ENCODE measurements around the gene FAR2. TPM values are rescaled to one million over a fixed set of nuclear protein-coding genes. Genes with fewer than 3 reads are reported as not detected.

Gene FAR2
- total and polyA plus RNA-seq, 4 donors, result 7.1 to 14.4 (median 11.2) TPM

GRCh38 chr12:29229937-29230336, 80.9 kb downstream of the FAR2 start:
- 84 to 86% methylated on average over 3 of the region's 3 CpGs for WGBS, 2 donors
- ATAC-seq (ENCODE audit: insufficient read depth, low FRiP score) (no peak), DNase-seq (no peak)
- Histone ChIP-seq H3K4me1 (ENCODE audit: control insufficient read depth in 5 of 5, insufficient read depth in 5 of 5, low read length in 5 of 5) (peaks cover 0 to 2% (median 0%) of the 10 kb centered on the region in 5 donors), H3K9me3 (ENCODE audit: control insufficient read depth in 4 of 4, insufficient read depth in 3 of 4, low read length in 3 of 4) (no peaks in the 10 kb centered on the region), H3K27ac (ENCODE audit: low read depth in 1 of 2, low read length in 1 of 2) (no peak overlapping the region), H3K4me3 (no peak overlapping the region), H3K27me3 (ENCODE audit: control insufficient read depth in 3 of 3, insufficient read depth in 3 of 3, low read length in 2 of 3) (no peaks in the 10 kb centered on the region), H3K36me3 (ENCODE audit: control insufficient read depth in 4 of 4, insufficient read depth in 4 of 4, low read length in 4 of 4) (peaks cover 0 to 2% (median 0%) of the 10 kb centered on the region in 4 donors), H3K9ac (ENCODE audit: insufficient read depth in 1 of 2, low read length in 2 of 2) (no peak overlapping the region)
- TF ChIP-seq CTCF (IDR thresholded peaks at IDR 0.05; ENCODE audit: control extremely low read depth, extremely low read depth), result no peak

DNA sequence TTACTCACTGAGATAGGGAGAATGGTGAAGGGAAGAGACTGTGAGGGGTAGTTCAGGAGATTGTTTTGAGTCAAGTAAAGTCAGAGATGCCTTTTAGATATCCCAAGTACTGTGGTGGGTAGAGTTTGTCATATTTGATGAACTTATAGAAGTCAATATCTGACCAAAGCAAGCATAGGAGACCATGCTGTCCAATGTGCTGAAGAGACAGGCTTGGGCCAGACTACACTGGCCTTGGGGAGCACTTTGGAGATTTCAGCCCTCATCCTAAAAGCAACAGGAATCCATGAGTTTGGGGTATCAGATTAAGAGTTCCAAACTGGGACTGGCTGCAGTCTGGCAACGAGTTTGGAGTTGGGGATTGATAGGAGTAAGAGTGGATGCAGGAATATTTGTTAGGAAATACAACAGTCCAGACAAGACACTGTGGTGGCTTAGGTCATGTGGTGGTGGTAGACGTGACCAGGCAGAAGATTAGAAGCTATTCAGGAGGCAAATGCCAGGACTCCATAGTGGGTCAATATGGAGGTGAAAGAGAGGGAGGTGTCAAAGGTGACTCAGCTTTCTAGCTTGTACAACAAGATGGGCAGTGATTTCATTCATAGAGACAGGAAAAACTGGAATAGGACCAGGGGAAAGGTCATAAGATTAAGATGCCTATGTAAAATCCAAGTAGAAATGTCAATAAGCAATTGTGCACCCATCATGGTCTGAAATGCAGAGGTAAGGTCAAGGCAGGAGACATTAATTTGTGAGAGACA, 81.9 kb downstream of the FAR2 start:
- DNase-seq (no peak), ATAC-seq (ENCODE audit: insufficient read depth, low FRiP score) (no peak)
- no peak overlapping the region for H3K9ac ChIP-seq (ENCODE audit: insufficient read depth in 1 of 2, low read length in 2 of 2)
- no peak overlapping the region for H3K4me3 ChIP-seq
- H3K4me1 ChIP-seq (ENCODE audit: control insufficient read depth in 5 of 5, insufficient read depth in 5 of 5, low read length in 5 of 5), result peaks cover 0 to 2% (median 0%) of the 10 kb centered on the region in 5 donors
- H3K27ac ChIP-seq (ENCODE audit: low read depth in 1 of 2, low read length in 1 of 2), result no peak overlapping the region
- WGBS, 2 donors, result 88 to 96% methylated on average over 2 of the region's 2 CpGs
- no peaks in the 10 kb centered on the region for H3K27me3 ChIP-seq (ENCODE audit: control insufficient read depth in 3 of 3, insufficient read depth in 3 of 3, low read length in 2 of 3)
- peaks cover 0 to 2% (median 0%) of the 10 kb centered on the region in 4 donors for H3K36me3 ChIP-seq (ENCODE audit: control insufficient read depth in 4 of 4, insufficient read depth in 4 of 4, low read length in 4 of 4)
- no peak for TF ChIP-seq CTCF (IDR thresholded peaks at IDR 0.05; ENCODE audit: control extremely low read depth, extremely low read depth)
- H3K9me3 ChIP-seq (ENCODE audit: control insufficient read depth in 4 of 4, insufficient read depth in 3 of 4, low read length in 3 of 4), result no peaks in the 10 kb centered on the region

- Histone ChIP-seq H3K27ac (ENCODE audit: low read depth in 1 of 2, low read length in 1 of 2) (no peak overlapping the region), H3K9ac (ENCODE audit: insufficient read depth in 1 of 2, low read length in 2 of 2) (no peak overlapping the region), H3K4me3 (no peak overlapping the region), H3K36me3 (ENCODE audit: control insufficient read depth in 4 of 4, insufficient read depth in 4 of 4, low read length in 4 of 4) (peaks cover 0 to 2% (median 0%) of the 10 kb centered on the region in 4 donors), H3K9me3 (ENCODE audit: control insufficient read depth in 4 of 4, insufficient read depth in 3 of 4, low read length in 3 of 4) (no peaks in the 10 kb centered on the region), H3K4me1 (ENCODE audit: control insufficient read depth in 5 of 5, insufficient read depth in 5 of 5, low read length in 5 of 5) (peaks cover 0 to 2% (median 0%) of the 10 kb centered on the region in 5 donors), H3K27me3 (ENCODE audit: control insufficient read depth in 3 of 3, insufficient read depth in 3 of 3, low read length in 2 of 3) (no peaks in the 10 kb centered on the region)
- WGBS, 2 donors, result 75 to 76% methylated on average over 3 of the region's 3 CpGs
- DNase-seq (no peak), ATAC-seq (ENCODE audit: insufficient read depth, low FRiP score) (no peak)
- TF ChIP-seq CTCF (IDR thresholded peaks at IDR 0.05; ENCODE audit: control extremely low read depth, extremely low read depth), result no peak
These were observed 83.0 kb downstream of the FAR2 start for GRCh38 chr12:29232086-29232485.

Data from lung (tissue), 12 donors.